Calu3 (cell line): ENCODE measurements around the gene IL31. TPM values are rescaled to one million over a fixed set of nuclear protein-coding genes. Genes with fewer than 3 reads are reported as not detected.

Experiments used
- BruUV-seq: library from RNA; stranded (reverse); fragments of 400-500 nt; replicated peaks from 2 replicates; lab custom pipeline; 2021; lab: Mats Ljungman, UMichigan
- CTCF ChIA-PET: fragments of 300-600 bp; sonication (Branson Sonifier 250); formaldehyde crosslinking; loops from one replicate; lab custom pipeline; 2022; ENCODE audit warnings: antibody characterized with exemption; lab: Charles Lee
- DNase-seq: peaks from one replicate; pipeline ENCODE4 v3.0.0; 2022
- H3K27ac Mint-ChIP-seq: one replicate; pipeline ENCODE4 v1.8.0; 2022; ENCODE audit warnings: mixed read lengths; ENCODE audit not compliant: unreplicated experiment
- H3K27me3 Mint-ChIP-seq: one replicate; pipeline ENCODE4 v1.8.0; 2022; ENCODE audit warnings: mixed read lengths; ENCODE audit not compliant: unreplicated experiment
- H3K36me3 Mint-ChIP-seq: one replicate; pipeline ENCODE4 v1.8.0; 2022; ENCODE audit warnings: mild to moderate bottlenecking, moderate library complexity, mixed read lengths; ENCODE audit not compliant: insufficient read depth, unreplicated experiment
- H3K4me1 Mint-ChIP-seq: one replicate; pipeline ENCODE4 v1.8.0; 2022; ENCODE audit warnings: mild to moderate bottlenecking, low read depth, mixed read lengths; ENCODE audit not compliant: unreplicated experiment
- H3K4me3 Mint-ChIP-seq: one replicate; pipeline ENCODE4 v1.8.0; 2022; ENCODE audit warnings: mild to moderate bottlenecking, low read depth, moderate library complexity, mixed read lengths; ENCODE audit not compliant: unreplicated experiment
- H3K9me3 Mint-ChIP-seq: one replicate; pipeline ENCODE4 v1.8.0; 2022; ENCODE audit warnings: low read depth, mixed read lengths; ENCODE audit not compliant: unreplicated experiment
- intact Hi-C: fragments of 100-400 bp; cut with micrococcal nuclease; formaldehyde crosslinking; loops from one replicate; pipeline ENCODE4 v1.10.0; 2022; ENCODE audit not compliant: unreplicated experiment
- total RNA-seq: library from RNA; stranded (reverse); gene quantifications from 2 replicates; pipeline ENCODE4 v1.2.3, GENCODE V29; 2022
- TF ChIP-seq, protein P1 (sequence below): fragments of 200-600 bp; IDR thresholded peaks from one replicate; pipeline ENCODE4 v1.8.0; 2022; ENCODE audit warnings: antibody characterized with exemption; ENCODE audit not compliant: unreplicated experiment

The IL31 gene
- total RNA-seq, 1 experiment from 2014 or later = not detected

DNA sequence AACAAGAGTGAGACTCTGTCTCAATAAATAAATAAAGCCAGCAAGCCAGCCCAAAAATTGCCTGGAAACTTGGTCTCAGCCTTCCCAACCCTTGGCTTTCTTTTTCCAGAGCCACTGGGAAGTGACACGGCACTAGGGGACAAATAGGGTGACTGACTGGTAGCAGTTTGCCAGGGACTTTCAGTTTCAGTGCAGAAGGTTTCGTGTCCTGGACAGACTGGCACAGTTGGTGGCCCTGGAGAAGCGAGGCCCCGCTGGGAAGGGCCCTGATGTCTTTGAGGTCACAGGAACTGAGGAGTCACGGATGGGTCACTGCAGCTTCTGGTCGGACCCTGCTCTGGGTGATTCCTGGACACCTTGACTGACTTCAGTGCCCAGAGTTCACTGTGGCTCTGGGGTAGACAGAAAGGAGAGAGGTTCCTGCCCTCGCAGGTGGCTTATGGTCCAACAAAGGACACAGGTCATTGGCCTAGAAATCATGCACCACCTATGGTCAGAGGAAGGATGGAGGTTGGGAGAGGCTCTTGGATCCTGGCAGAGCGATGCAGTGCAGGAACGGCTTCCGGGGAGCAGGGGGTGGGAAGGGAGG is 11.6 kb upstream of the IL31 start:
- CTCF ChIA-PET = interaction anchor here (0.6 kb wide), 1 partner anchor 49 kb away, joined by 6 read pairs; no protein-coding TSS in a partner anchor
- intact Hi-C loops = no loop called here

DNA sequence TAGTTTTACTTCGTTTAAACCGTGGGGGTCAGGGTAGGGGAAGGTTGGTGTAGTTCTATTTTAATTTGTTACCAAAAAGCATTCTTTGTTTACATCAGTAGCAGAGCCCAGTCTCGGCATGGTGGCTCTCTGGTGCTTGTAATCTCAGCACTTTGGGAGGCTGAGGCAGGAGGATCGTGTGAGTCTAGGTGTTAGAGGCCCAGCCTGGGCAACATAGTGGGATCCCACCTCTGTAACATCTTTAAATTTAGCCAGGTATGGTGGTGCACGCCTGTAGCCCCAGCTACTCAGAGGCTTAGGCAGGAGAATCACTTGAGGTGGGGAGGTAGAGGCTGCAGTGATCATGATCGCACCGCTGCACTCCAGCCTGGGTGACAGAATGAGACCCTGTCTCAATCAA is 11.1 kb upstream of the IL31 start:
- no TSS peak for BruUV-seq
- DNase-seq = no peak
- Mint-ChIP-seq H3K36me3 (peaks cover 14% of the 10 kb centered on the region), H3K9me3 (no peaks in the 10 kb centered on the region), H3K27me3 (peaks cover 28% of the 10 kb centered on the region), H3K4me3 (no peak overlapping the region), H3K27ac (no peak overlapping the region), H3K4me1 (no peaks in the 10 kb centered on the region)
- TF ChIP-seq, protein P1, sequence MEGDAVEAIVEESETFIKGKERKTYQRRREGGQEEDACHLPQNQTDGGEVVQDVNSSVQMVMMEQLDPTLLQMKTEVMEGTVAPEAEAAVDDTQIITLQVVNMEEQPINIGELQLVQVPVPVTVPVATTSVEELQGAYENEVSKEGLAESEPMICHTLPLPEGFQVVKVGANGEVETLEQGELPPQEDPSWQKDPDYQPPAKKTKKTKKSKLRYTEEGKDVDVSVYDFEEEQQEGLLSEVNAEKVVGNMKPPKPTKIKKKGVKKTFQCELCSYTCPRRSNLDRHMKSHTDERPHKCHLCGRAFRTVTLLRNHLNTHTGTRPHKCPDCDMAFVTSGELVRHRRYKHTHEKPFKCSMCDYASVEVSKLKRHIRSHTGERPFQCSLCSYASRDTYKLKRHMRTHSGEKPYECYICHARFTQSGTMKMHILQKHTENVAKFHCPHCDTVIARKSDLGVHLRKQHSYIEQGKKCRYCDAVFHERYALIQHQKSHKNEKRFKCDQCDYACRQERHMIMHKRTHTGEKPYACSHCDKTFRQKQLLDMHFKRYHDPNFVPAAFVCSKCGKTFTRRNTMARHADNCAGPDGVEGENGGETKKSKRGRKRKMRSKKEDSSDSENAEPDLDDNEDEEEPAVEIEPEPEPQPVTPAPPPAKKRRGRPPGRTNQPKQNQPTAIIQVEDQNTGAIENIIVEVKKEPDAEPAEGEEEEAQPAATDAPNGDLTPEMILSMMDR = no peak
- CTCF ChIA-PET = no interaction called here
- intact Hi-C loops = no loop called here

More for the DNA sequence above, 11.6 kb upstream of the IL31 start:
- Mint-ChIP-seq H3K4me1 (no peaks in the 10 kb centered on the region), H3K27me3 (peaks cover 33% of the 10 kb centered on the region), H3K27ac (no peak overlapping the region), H3K36me3 (peaks cover 14% of the 10 kb centered on the region), H3K4me3 (no peak overlapping the region), H3K9me3 (no peaks in the 10 kb centered on the region)
- TF ChIP-seq, protein P1 = no peak
- DNase-seq = no peak
- BruUV-seq = no TSS peak

DNA sequence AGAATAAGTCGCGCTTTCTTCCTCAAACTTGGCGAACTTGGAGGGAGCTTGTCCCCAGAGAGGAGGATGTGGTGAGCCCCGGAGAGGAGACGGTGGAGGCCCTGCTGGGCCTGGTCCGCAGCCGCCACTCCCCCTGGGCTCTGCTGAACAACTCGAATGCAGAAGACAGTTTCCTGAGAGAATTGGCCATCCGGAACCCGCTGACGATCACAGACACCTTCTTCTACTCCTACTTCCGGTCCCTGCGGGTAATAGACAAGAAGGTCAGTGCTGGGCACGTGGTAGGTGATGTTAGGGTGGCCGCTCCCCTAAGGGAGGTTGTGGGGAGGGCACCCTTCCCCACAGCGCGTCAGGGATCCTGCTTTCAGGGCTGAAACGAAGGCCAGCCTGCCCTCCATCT is 10.5 kb upstream of the IL31 start:
- H3K9me3 Mint-ChIP-seq = no peaks in the 10 kb centered on the region
- TF ChIP-seq, protein P1 = no peak
- intact Hi-C loops = no loop called here
- CTCF ChIA-PET = interaction anchor here (0.6 kb wide), 1 partner anchor 28 kb away, joined by 3 read pairs; no protein-coding TSS in a partner anchor
- DNase-seq = no peak
- H3K27ac Mint-ChIP-seq = no peak overlapping the region
- peak overlapping the region; percentile 66 for H3K4me3 Mint-ChIP-seq
- BruUV-seq = no TSS peak
- no peaks in the 10 kb centered on the region for H3K4me1 Mint-ChIP-seq
- H3K36me3 Mint-ChIP-seq = peaks cover 14% of the 10 kb centered on the region
- peaks cover 22% of the 10 kb centered on the region for H3K27me3 Mint-ChIP-seq

DNA sequence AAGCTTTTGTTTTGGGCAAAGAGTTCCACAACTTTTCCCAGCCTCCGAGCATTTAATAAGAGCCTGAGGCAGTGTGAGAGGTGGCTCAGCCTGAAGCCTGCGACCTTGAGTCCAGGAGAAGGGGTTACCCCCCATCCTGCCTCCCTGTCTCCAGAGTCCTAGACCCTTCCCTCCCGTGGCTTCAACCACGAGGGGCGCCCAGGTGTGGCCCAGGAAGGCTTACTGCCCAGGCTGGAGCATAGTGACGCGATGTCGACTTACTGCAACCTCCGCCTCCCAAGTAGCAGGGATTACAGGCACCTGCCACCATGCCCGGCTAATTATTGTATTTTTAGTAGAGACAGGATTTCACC is 9.5 kb upstream of the IL31 start:
- H3K9me3 Mint-ChIP-seq = peaks cover 2% of the 10 kb centered on the region
- no peaks in the 10 kb centered on the region for H3K4me1 Mint-ChIP-seq
- H3K36me3 Mint-ChIP-seq = peaks cover 14% of the 10 kb centered on the region
- no peak for DNase-seq
- peak overlapping the region; percentile 66 for H3K4me3 Mint-ChIP-seq
- intact Hi-C loops = no loop called here
- H3K27me3 Mint-ChIP-seq = peaks cover 18% of the 10 kb centered on the region
- TF ChIP-seq, protein P1 = no peak
- H3K27ac Mint-ChIP-seq = no peak overlapping the region
- CTCF ChIA-PET = no interaction called here
- BruUV-seq = no TSS peak
